Glutamatergic neuron (in vitro differentiated cells): ENCODE data around the gene MMP17. TPM values are rescaled to one million over a fixed set of nuclear protein-coding genes. Genes with fewer than 3 reads are reported as not detected.

Source experiments
- DNase-seq: peaks from one replicate; pipeline ENCODE4 v3.0.0; 2022
- H3K27ac Mint-ChIP-seq: one replicate; pipeline ENCODE4 v1.8.0; 2020; ENCODE audit warnings: mild to moderate bottlenecking, mixed read lengths, inconsistent platforms; ENCODE audit not compliant: unreplicated experiment
- H3K27me3 Mint-ChIP-seq: one replicate; pipeline ENCODE4 v1.8.0; 2020; ENCODE audit warnings: mild to moderate bottlenecking, moderate library complexity, mixed read lengths, inconsistent platforms; ENCODE audit not compliant: unreplicated experiment
- H3K36me3 Mint-ChIP-seq: one replicate; pipeline ENCODE4 v1.8.0; 2020; ENCODE audit warnings: mild to moderate bottlenecking, mixed read lengths, inconsistent platforms; ENCODE audit not compliant: unreplicated experiment
- H3K4me1 Mint-ChIP-seq: one replicate; pipeline ENCODE4 v1.8.0; 2020; ENCODE audit warnings: mild to moderate bottlenecking, low read depth, mixed read lengths, inconsistent platforms; ENCODE audit not compliant: unreplicated experiment
- H3K4me3 Mint-ChIP-seq: one replicate; pipeline ENCODE4 v1.8.0; 2020; ENCODE audit warnings: mild to moderate bottlenecking, mixed read lengths, inconsistent platforms; ENCODE audit not compliant: unreplicated experiment
- H3K9me3 Mint-ChIP-seq: one replicate; pipeline ENCODE4 v1.8.0; 2020; ENCODE audit warnings: mild to moderate bottlenecking, moderate library complexity, mixed read lengths, inconsistent platforms; ENCODE audit not compliant: unreplicated experiment
- CTCF ChIP-seq: fragments of 200-600 bp; sonication (generic); IDR thresholded peaks from one replicate; pipeline ENCODE4 v1.5.0; 2021; ENCODE audit not compliant: partially characterized antibody, unreplicated experiment
- total RNA-seq: library from RNA; stranded (reverse); fragmentation: NEBNext Ultra II Directional; extraction: Animal tissue kit (Norgen Biotek cat#: 25700); gene quantifications from one replicate; pipeline ENCODE4 v1.2.1, GENCODE V29; 2021; ENCODE audit not compliant: unreplicated experiment

Gene MMP17
- total RNA-seq, 1 donor from 2014 or later = 65.8 TPM

GRCh38 chr12:131854861-131855476, 26.8 kb downstream of the MMP17 start:
- H3K36me3 Mint-ChIP-seq = no peaks in the 10 kb centered on the region
- TF ChIP-seq CTCF = no peak
- peaks cover 8% of the 10 kb centered on the region for H3K4me1 Mint-ChIP-seq
- no peak overlapping the region for H3K27ac Mint-ChIP-seq
- H3K9me3 Mint-ChIP-seq = peaks cover 28% of the 10 kb centered on the region
- H3K27me3 Mint-ChIP-seq = peaks cover 14% of the 10 kb centered on the region
- no peak for DNase-seq
- H3K4me3 Mint-ChIP-seq = no peak overlapping the region

GRCh38 chr12:131855521-131856142, 27.4 kb downstream of the MMP17 start:
- Mint-ChIP-seq H3K4me1 (peaks cover 13% of the 10 kb centered on the region), H3K4me3 (no peak overlapping the region), H3K36me3 (no peaks in the 10 kb centered on the region), H3K27me3 (peaks cover 19% of the 10 kb centered on the region), H3K27ac (no peak overlapping the region), H3K9me3 (peaks cover 31% of the 10 kb centered on the region)
- no peak for DNase-seq
- TF ChIP-seq CTCF = no peak

- peaks cover 19% of the 10 kb centered on the region for H3K27me3 Mint-ChIP-seq
- DNase-seq = no peak
- H3K9me3 Mint-ChIP-seq = peaks cover 33% of the 10 kb centered on the region
- H3K4me3 Mint-ChIP-seq = peak overlapping the region; percentile 0
- TF ChIP-seq CTCF = no peak
- no peaks in the 10 kb centered on the region for H3K36me3 Mint-ChIP-seq
- peaks cover 13% of the 10 kb centered on the region for H3K4me1 Mint-ChIP-seq
- H3K27ac Mint-ChIP-seq = peak overlapping the region; percentile 44
These were observed 28.3 kb downstream of the MMP17 start for GRCh38 chr12:131856366-131857097.

- no peak for DNase-seq
- H3K27ac Mint-ChIP-seq = peak overlapping the region; percentile 80
- no peaks in the 10 kb centered on the region for H3K36me3 Mint-ChIP-seq
- peak overlapping the region; percentile 34 for H3K4me3 Mint-ChIP-seq
- peaks cover 30% of the 10 kb centered on the region for H3K9me3 Mint-ChIP-seq
- no peak for TF ChIP-seq CTCF
- H3K27me3 Mint-ChIP-seq = peaks cover 20% of the 10 kb centered on the region
- H3K4me1 Mint-ChIP-seq = peaks cover 13% of the 10 kb centered on the region
These were observed 30.0 kb downstream of the MMP17 start for GRCh38 chr12:131857908-131858850.
